Measurements from ENCODE around the gene RMND1. TPM values are rescaled to one million over a fixed set of nuclear protein-coding genes. Genes with fewer than 3 reads are reported as not detected.

RMND1 gene
- total RNA-seq, 1 donor = 56.5 TPM

GRCh38 chr6:151379933-151380847 lies 71.7 kb downstream of the RMND1 start:
- peak overlapping the region; percentile 90 for H2AFZ ChIP-seq (ENCODE audit: low read length)
- H3K36me3 ChIP-seq (ENCODE audit: insufficient read depth, low read length) = peaks cover 5% of the 10 kb centered on the region
- H3K4me2 ChIP-seq (ENCODE audit: insufficient read depth, low read length) = peak overlapping the region; percentile 81
- H3K4me3 ChIP-seq (ENCODE audit: insufficient read depth, low read length) = peak overlapping the region; percentile 61
- peaks cover 20% of the 10 kb centered on the region for H3K4me1 ChIP-seq (ENCODE audit: insufficient read depth, low read length)
- H3K79me2 ChIP-seq (ENCODE audit: insufficient read depth, low read length) = peaks cover 86% of the 10 kb centered on the region
- no peaks in the 10 kb centered on the region for H3K27me3 ChIP-seq (ENCODE audit: insufficient read depth, low read length)
- no peaks in the 10 kb centered on the region for H3K9me3 ChIP-seq (ENCODE audit: low read depth, low read length)
- peak; percentile 60 for DNase-seq (ENCODE audit: insufficient read length, low spot score, missing footprints)
- H3K27ac ChIP-seq (ENCODE audit: low read depth, low read length) = peak overlapping the region; percentile 73
- H4K20me1 ChIP-seq (ENCODE audit: insufficient read depth, low read length) = no peaks in the 10 kb centered on the region
- no peak for TF ChIP-seq CTCF (IDR thresholded peaks at IDR 0.05; ENCODE audit: extremely low read depth, low read depth, low read length)

- Histone ChIP-seq H4K20me1 (ENCODE audit: insufficient read depth, low read length) (no peaks in the 10 kb centered on the region), H3K9me3 (ENCODE audit: low read depth, low read length) (no peaks in the 10 kb centered on the region), H3K36me3 (ENCODE audit: insufficient read depth, low read length) (peaks cover under 1% of the 10 kb centered on the region), H3K27ac (ENCODE audit: low read depth, low read length) (no peak overlapping the region), H2AFZ (ENCODE audit: low read length) (no peak overlapping the region), H3K4me3 (ENCODE audit: insufficient read depth, low read length) (no peak overlapping the region), H3K4me1 (ENCODE audit: insufficient read depth, low read length) (peaks cover 26% of the 10 kb centered on the region), H3K4me2 (ENCODE audit: insufficient read depth, low read length) (no peak overlapping the region), H3K27me3 (ENCODE audit: insufficient read depth, low read length) (no peaks in the 10 kb centered on the region), H3K79me2 (ENCODE audit: insufficient read depth, low read length) (peaks cover 84% of the 10 kb centered on the region)
- no peak for DNase-seq (ENCODE audit: insufficient read length, low spot score, missing footprints)
- TF ChIP-seq CTCF (IDR thresholded peaks at IDR 0.05; ENCODE audit: extremely low read depth, low read depth, low read length) = no peak
Observed at GRCh38 chr6:151377095-151377494, 74.8 kb downstream of the RMND1 start.

GRCh38 chr6:151376440-151376839 lies 75.5 kb downstream of the RMND1 start:
- Histone ChIP-seq H3K27me3 (ENCODE audit: insufficient read depth, low read length) (no peaks in the 10 kb centered on the region), H2AFZ (ENCODE audit: low read length) (no peak overlapping the region), H3K36me3 (ENCODE audit: insufficient read depth, low read length) (peaks cover 6% of the 10 kb centered on the region), H3K9me3 (ENCODE audit: low read depth, low read length) (no peaks in the 10 kb centered on the region), H3K4me3 (ENCODE audit: insufficient read depth, low read length) (no peak overlapping the region), H3K4me1 (ENCODE audit: insufficient read depth, low read length) (peaks cover 26% of the 10 kb centered on the region), H3K27ac (ENCODE audit: low read depth, low read length) (no peak overlapping the region), H3K4me2 (ENCODE audit: insufficient read depth, low read length) (no peak overlapping the region), H3K79me2 (ENCODE audit: insufficient read depth, low read length) (peaks cover 82% of the 10 kb centered on the region), H4K20me1 (ENCODE audit: insufficient read depth, low read length) (no peaks in the 10 kb centered on the region)
- DNase-seq (ENCODE audit: insufficient read length, low spot score, missing footprints) = no peak
- no peak for TF ChIP-seq CTCF (IDR thresholded peaks at IDR 0.05; ENCODE audit: extremely low read depth, low read depth, low read length)

GRCh38 chr6:151375833-151376232 lies 76.1 kb downstream of the RMND1 start:
- Histone ChIP-seq H3K4me1 (ENCODE audit: insufficient read depth, low read length) (peaks cover 24% of the 10 kb centered on the region), H3K27ac (ENCODE audit: low read depth, low read length) (no peak overlapping the region), H3K27me3 (ENCODE audit: insufficient read depth, low read length) (no peaks in the 10 kb centered on the region), H3K4me2 (ENCODE audit: insufficient read depth, low read length) (no peak overlapping the region), H3K9me3 (ENCODE audit: low read depth, low read length) (no peaks in the 10 kb centered on the region), H4K20me1 (ENCODE audit: insufficient read depth, low read length) (no peaks in the 10 kb centered on the region), H3K79me2 (ENCODE audit: insufficient read depth, low read length) (peaks cover 84% of the 10 kb centered on the region), H3K4me3 (ENCODE audit: insufficient read depth, low read length) (no peak overlapping the region), H2AFZ (ENCODE audit: low read length) (no peak overlapping the region), H3K36me3 (ENCODE audit: insufficient read depth, low read length) (peaks cover 12% of the 10 kb centered on the region)
- no peak for TF ChIP-seq CTCF (IDR thresholded peaks at IDR 0.05; ENCODE audit: extremely low read depth, low read depth, low read length)
- DNase-seq (ENCODE audit: insufficient read length, low spot score, missing footprints) = no peak

Data from osteoblast (primary cell).